GM12873 (cell line): ENCODE results near the gene AEN.
A peak's percentile ranks its signal among the peaks of the same experiment; 100 is the strongest.

Source experiments
- CTCF ChIP-seq: IDR thresholded peaks from 2 replicates; pipeline ENCODE4 v1.5.1; 2012; ENCODE audit warnings: low read depth, mild to moderate bottlenecking, moderate library complexity, low read length, control low read depth; ENCODE audit not compliant: insufficient read depth; ENCODE audit errors: missing control alignments

The AEN gene

GRCh38 chr15:88636654-88637053 lies 15.5 kb downstream of the AEN start:
- no peak for TF ChIP-seq CTCF

GRCh38 chr15:88637436-88637835 lies 16.3 kb downstream of the AEN start:
- no peak for TF ChIP-seq CTCF

GRCh38 chr15:88637841-88638625 lies 16.9 kb downstream of the AEN start:
- TF ChIP-seq CTCF = no peak

GRCh38 chr15:88638626-88639372 lies 17.7 kb downstream of the AEN start, which contains the start of gene ISG20:
Gene ISG20, plus strand, starts transcription at chr15:88639016. Its CDS starts 351 bp downstream, at chr15:88639367.
- peak; percentile 53 for TF ChIP-seq CTCF

GRCh38 chr15:88641959-88642452 lies 20.9 kb downstream of the AEN start:
- TF ChIP-seq CTCF = no peak

- no peak for TF ChIP-seq CTCF
Observed at GRCh38 chr15:88644741-88645140, 23.6 kb downstream of the AEN start.

GRCh38 chr15:88645171-88646087 lies 24.3 kb downstream of the AEN start:
- no peak for TF ChIP-seq CTCF
